Measurements from ENCODE around the gene NEURL1. TPM values are rescaled to one million over a fixed set of nuclear protein-coding genes. Genes with fewer than 3 reads are reported as not detected.
"Not testable (repeated sequence)": the region's sequence is repeated elsewhere in the genome, so short reads cannot be mapped to it uniquely, and the experiment has no call there.

Gene NEURL1
- total and polyA plus RNA-seq, 2 donors (not counting 3 experiments of a cell fraction or from before 2014, with no cell fraction given), result 0.06 to 0.22 TPM

DNA sequence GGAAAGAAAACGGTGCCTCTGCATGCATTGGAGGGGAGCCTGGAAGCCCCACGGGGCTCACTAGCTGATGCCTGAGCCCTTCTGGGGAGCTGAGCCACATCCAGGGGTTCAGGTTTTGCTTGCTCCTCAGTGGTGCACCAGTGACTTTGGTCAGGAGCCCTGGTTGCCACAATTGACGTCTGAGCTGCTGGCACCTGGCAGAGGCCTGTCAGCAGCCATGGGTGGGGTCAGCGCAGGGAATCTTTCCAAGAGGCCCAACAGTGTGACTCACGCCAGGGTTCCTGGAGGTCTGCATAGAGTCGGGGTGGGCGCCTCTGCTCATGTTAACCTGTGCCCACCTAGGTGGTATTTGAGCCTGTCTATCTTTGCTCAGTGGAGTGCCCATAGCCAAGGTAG, 138.7 kb downstream of the NEURL1 start:
- ChIA-PET CTCF (no interaction called here), POLR2A (no interaction called here)
- no peaks in the 10 kb centered on the region for H3K9me3 ChIP-seq (replicated peaks; ENCODE audit: control insufficient read depth, insufficient read depth, low read length)
- dilution Hi-C loops (cut with MboI; ENCODE audit: extremely low pct_ligation_motif_present, low sequenced_read_pairs) (no loop called here), intact Hi-C loops (cut with micrococcal nuclease) (no loop called here)
- BruUV-seq (replicated peaks), result no TSS peak
- no peak for DNase-seq (ENCODE audit: low read depth, low spot score)
- H2AFZ ChIP-seq (ENCODE audit: low read depth, low read length), result no peak overlapping the region
- TF ChIP-seq POLR2A (IDR thresholded peaks at IDR 0.05; ENCODE audit: low read depth, low read length) (no peak), MYC (IDR thresholded peaks at IDR 0.05; ENCODE audit: low read depth, low read length) (no peak), GATA2 (IDR thresholded peaks at IDR 0.05; ENCODE audit: insufficient read depth, insufficient read length, low read depth, low read length) (no peak), POLR2AphosphoS5 (IDR thresholded peaks at IDR 0.05; ENCODE audit: insufficient read depth, low read depth, low read length) (no peak), FOS (IDR thresholded peaks at IDR 0.05; ENCODE audit: borderline replicate concordance, insufficient read depth, low read length) (no peak)
- TF ChIP-seq, protein P1, sequence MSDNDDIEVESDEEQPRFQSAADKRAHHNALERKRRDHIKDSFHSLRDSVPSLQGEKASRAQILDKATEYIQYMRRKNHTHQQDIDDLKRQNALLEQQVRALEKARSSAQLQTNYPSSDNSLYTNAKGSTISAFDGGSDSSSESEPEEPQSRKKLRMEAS (IDR thresholded peaks at IDR 0.05; ENCODE audit: insufficient read depth, insufficient read length), result no peak
- H3K9me1 ChIP-seq (replicated peaks; ENCODE audit: control insufficient read depth, extremely low read depth, insufficient read depth, low read length), result no peaks in the 10 kb centered on the region
- no peaks in the 10 kb centered on the region for H3K27me3 ChIP-seq (ENCODE audit: control insufficient read depth in 2 of 2, insufficient read depth in 2 of 2, low read length in 2 of 2)
- no peaks in the 10 kb centered on the region for H3K4me1 ChIP-seq (ENCODE audit: control insufficient read depth, extremely low read depth, insufficient read depth, low read length)
- no peaks in the 10 kb centered on the region for H3K36me3 ChIP-seq (ENCODE audit: control insufficient read depth in 2 of 2, extremely low read depth in 1 of 2, insufficient read depth in 2 of 2, low read length in 2 of 2)
- H3K4me3 ChIP-seq (replicated peaks in 1 of 3; ENCODE audit: insufficient read depth in 1 of 3, low read depth in 1 of 3, low read length in 3 of 3), result no peak overlapping the region
- no peak overlapping the region for H3K27ac ChIP-seq (ENCODE audit: insufficient read depth, low read depth, low read length)
- no peak for FAIRE-seq
- no peak overlapping the region for H3K4me2 ChIP-seq (ENCODE audit: insufficient read depth, low read length)
- H3K9ac ChIP-seq (replicated peaks; ENCODE audit: extremely low read depth, insufficient read depth, low read length), result no peak overlapping the region
- H4K20me1 ChIP-seq (replicated peaks; ENCODE audit: control insufficient read depth, extremely low read depth, insufficient read depth, low read length), result no peaks in the 10 kb centered on the region
- no peaks in the 10 kb centered on the region for H3K79me2 ChIP-seq (ENCODE audit: control insufficient read depth, insufficient read depth, low read length)

DNA sequence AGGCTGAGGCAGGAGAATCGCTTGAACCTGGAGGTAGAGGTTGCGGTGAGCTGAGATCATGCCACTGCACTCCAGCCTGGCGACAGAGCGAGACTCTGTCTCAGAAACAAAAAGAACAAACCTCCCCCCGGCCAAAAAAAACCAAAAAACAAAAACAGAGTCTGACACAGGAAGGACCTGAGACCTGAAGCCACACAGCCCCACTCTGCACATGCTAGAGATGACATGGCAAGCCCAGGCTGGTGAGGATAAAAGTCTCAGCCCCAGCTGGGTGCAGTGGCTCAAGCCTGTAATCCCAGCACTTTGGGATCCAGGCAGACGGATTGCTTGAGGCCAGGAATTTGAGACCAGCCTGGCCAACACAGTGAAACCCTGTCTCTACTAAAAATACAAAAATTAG, 139.4 kb downstream of the NEURL1 start:
- H3K9me1 ChIP-seq (replicated peaks; ENCODE audit: control insufficient read depth, extremely low read depth, insufficient read depth, low read length); H3K27me3 ChIP-seq (ENCODE audit: control insufficient read depth in 2 of 2, insufficient read depth in 2 of 2, low read length in 2 of 2); H2AFZ ChIP-seq (ENCODE audit: low read depth, low read length); BruUV-seq (replicated peaks); H3K4me1 ChIP-seq (ENCODE audit: control insufficient read depth, extremely low read depth, insufficient read depth, low read length); H3K9me3 ChIP-seq (replicated peaks; ENCODE audit: control insufficient read depth, insufficient read depth, low read length); H3K36me3 ChIP-seq (ENCODE audit: control insufficient read depth in 2 of 2, extremely low read depth in 1 of 2, insufficient read depth in 2 of 2, low read length in 2 of 2); H3K27ac ChIP-seq (ENCODE audit: insufficient read depth, low read depth, low read length); H3K4me2 ChIP-seq (ENCODE audit: insufficient read depth, low read length); DNase-seq (ENCODE audit: low read depth, low spot score); H3K79me2 ChIP-seq (ENCODE audit: control insufficient read depth, insufficient read depth, low read length); H3K4me3 ChIP-seq (replicated peaks in 1 of 3; ENCODE audit: insufficient read depth in 1 of 3, low read depth in 1 of 3, low read length in 3 of 3); CTCF ChIA-PET; H4K20me1 ChIP-seq (replicated peaks; ENCODE audit: control insufficient read depth, extremely low read depth, insufficient read depth, low read length); FAIRE-seq; dilution Hi-C loops (cut with MboI; ENCODE audit: extremely low pct_ligation_motif_present, low sequenced_read_pairs); intact Hi-C loops (cut with micrococcal nuclease); H3K9ac ChIP-seq (replicated peaks; ENCODE audit: extremely low read depth, insufficient read depth, low read length); POLR2A ChIA-PET: not testable (repeated sequence)

Measured in endothelial cell of umbilical vein (primary cell).